Measurements from ENCODE around the gene SRSF4.

DNA sequence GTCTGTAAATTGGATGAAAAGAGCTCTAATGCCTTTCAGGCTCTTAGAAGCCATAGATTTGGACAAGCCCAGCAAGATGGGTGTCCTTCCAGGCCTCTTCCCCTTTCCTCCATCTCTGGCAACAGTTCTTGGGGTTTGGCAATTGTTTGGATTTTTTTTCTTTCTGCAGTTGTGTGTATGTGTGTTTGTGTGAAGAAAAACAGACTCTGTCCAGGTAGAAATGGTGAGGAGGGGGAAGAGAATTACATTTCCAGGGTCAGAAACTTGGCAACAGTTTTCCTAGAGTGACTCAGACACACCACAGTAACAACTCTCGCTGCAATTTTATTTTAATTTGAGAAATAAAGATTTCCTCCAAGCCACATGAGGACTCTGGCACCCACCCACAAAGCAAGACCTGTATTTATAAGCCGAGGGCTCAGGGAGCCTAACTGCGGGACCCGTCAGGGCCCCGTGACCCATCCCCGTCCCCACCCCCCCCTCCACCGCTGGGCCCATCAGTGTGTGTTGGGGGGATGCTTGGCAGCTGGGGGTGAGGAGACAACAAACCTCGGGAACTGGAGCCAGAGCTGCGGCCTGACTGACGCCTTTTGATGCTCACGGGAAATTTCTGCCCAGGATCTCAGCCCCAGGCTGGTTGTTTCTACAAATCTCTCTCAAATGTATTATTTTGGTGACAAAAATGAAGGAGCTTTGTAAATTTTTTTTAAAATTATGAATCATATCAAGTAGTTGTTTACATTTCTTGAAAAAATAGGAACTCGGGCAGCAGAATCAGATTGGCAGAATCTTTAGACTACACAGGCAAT lies 62.4 kb downstream of the SRSF4 start:
- TF ChIP-seq, protein P1, sequence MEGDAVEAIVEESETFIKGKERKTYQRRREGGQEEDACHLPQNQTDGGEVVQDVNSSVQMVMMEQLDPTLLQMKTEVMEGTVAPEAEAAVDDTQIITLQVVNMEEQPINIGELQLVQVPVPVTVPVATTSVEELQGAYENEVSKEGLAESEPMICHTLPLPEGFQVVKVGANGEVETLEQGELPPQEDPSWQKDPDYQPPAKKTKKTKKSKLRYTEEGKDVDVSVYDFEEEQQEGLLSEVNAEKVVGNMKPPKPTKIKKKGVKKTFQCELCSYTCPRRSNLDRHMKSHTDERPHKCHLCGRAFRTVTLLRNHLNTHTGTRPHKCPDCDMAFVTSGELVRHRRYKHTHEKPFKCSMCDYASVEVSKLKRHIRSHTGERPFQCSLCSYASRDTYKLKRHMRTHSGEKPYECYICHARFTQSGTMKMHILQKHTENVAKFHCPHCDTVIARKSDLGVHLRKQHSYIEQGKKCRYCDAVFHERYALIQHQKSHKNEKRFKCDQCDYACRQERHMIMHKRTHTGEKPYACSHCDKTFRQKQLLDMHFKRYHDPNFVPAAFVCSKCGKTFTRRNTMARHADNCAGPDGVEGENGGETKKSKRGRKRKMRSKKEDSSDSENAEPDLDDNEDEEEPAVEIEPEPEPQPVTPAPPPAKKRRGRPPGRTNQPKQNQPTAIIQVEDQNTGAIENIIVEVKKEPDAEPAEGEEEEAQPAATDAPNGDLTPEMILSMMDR (IDR thresholded peaks at IDR 0.05) = no peak
- TF ChIP-seq POLR2A (IDR thresholded peaks at IDR 0.05) (no peak), EP300 (IDR thresholded peaks at IDR 0.05) (no peak), POLR2AphosphoS5 (IDR thresholded peaks at IDR 0.05) (no peak)

All from upper lobe of left lung (tissue), 4 donors.